PC-9 (cell line): Measurements from ENCODE around the gene KLHL30. TPM values are rescaled to one million over a fixed set of nuclear protein-coding genes. Genes with fewer than 3 reads are reported as not detected.

Source experiments
- BruUV-seq: library from RNA; stranded (reverse); fragments of 400-500 nt; replicated peaks from 2 replicates; lab custom pipeline; 2021; lab: Mats Ljungman, UMichigan
- CTCF ChIA-PET: fragments of 300-600 bp; sonication (Branson Sonifier 250); formaldehyde crosslinking; loops from one replicate; lab custom pipeline; 2022; ENCODE audit warnings: antibody characterized with exemption; lab: Charles Lee
- POLR2A ChIA-PET: fragments of 300-600 bp; sonication (Branson Sonifier 250); formaldehyde crosslinking; loops from one replicate; lab custom pipeline; 2022; ENCODE audit warnings: antibody characterized with exemption; ENCODE audit not compliant: unreplicated experiment; lab: Charles Lee
- DNase-seq, 2 experiments: peaks; one replicate each; pipeline versions ENCODE4 v3.0.0 to v3.0.0-alpha.2; 2015 to 2022; ENCODE audit warnings: mixed read lengths in 1 of 2
- H2AFZ ChIP-seq: fragments of 200-600 bp; sonication (generic); 2 replicates; pipeline ENCODE4 v1.8.1; 2017; ENCODE audit warnings: antibody characterized with exemption
- H3F3A ChIP-seq: fragments of 200-600 bp; sonication (generic); 2 replicates; pipeline ENCODE4 v1.8.1; 2017; ENCODE audit warnings: antibody characterized with exemption, mild to moderate bottlenecking, low read depth; ENCODE audit not compliant: insufficient read depth
- H3K27ac ChIP-seq: fragments of 200-600 bp; sonication (generic); 2 replicates; pipeline ENCODE4 v1.6.1; 2016; ENCODE audit warnings: mixed run types
- H3K27me3 ChIP-seq: fragments of 200-600 bp; sonication (generic); 2 replicates; pipeline ENCODE4 v1.6.1; 2016; ENCODE audit warnings: low read depth, mixed run types; ENCODE audit not compliant: insufficient read depth
- H3K36me3 ChIP-seq: fragments of 200-600 bp; sonication (generic); 2 replicates; pipeline ENCODE4 v1.6.1; 2016; ENCODE audit warnings: low read depth, mixed run types
- H3K4me1 ChIP-seq: fragments of 200-600 bp; sonication (generic); replicated peaks from 2 replicates; pipeline ENCODE4 v1.6.1; 2016; ENCODE audit warnings: mixed run types; ENCODE audit not compliant: insufficient read depth
- H3K4me2 ChIP-seq: fragments of 200-600 bp; sonication (generic); 2 replicates; pipeline ENCODE4 v1.6.1; 2017; ENCODE audit warnings: mixed run types
- H3K4me3 ChIP-seq: fragments of 200-600 bp; sonication (generic); 2 replicates; pipeline ENCODE4 v1.6.1; 2016; ENCODE audit warnings: mixed run types
- H3K79me2 ChIP-seq: fragments of 200-600 bp; sonication (generic); 2 replicates; pipeline ENCODE4 v1.6.1; 2017; ENCODE audit warnings: low read depth, mixed run types
- H3K9me2 ChIP-seq: fragments of 200-600 bp; sonication (generic); 2 replicates; pipeline ENCODE4 v1.8.1; 2017; ENCODE audit warnings: mild to moderate bottlenecking; ENCODE audit not compliant: insufficient read depth
- H3K9me3 ChIP-seq: fragments of 200-600 bp; sonication (generic); 2 replicates; pipeline ENCODE4 v1.8.1; 2016; ENCODE audit warnings: low read depth; ENCODE audit not compliant: insufficient read depth
- H4K20me1 ChIP-seq: fragments of 200-600 bp; sonication (generic); 2 replicates; pipeline ENCODE4 v1.8.1; 2017; ENCODE audit not compliant: insufficient read depth
- EZH2 ChIP-seq: fragments of 200-600 bp; sonication (generic); IDR thresholded peaks from 2 replicates; pipeline ENCODE4 v1.8.0; 2017; ENCODE audit warnings: antibody characterized with exemption, low read depth
- intact Hi-C: fragments of 100-400 bp; cut with micrococcal nuclease; formaldehyde crosslinking; loops from one replicate; pipeline ENCODE4 v1.10.0; 2022; ENCODE audit not compliant: unreplicated experiment
- total RNA-seq: library from RNA; stranded (reverse); gene quantifications from 2 replicates; pipeline ENCODE4 v1.2.3, GENCODE V29; 2021
- TF ChIP-seq, protein P1 (sequence below): fragments of 200-600 bp; sonication (generic); conservative IDR thresholded peaks from 2 replicates; pipeline ENCODE4 v1.6.1; 2017; ENCODE audit warnings: mixed run types, antibody characterized with exemption, mild to moderate bottlenecking, moderate library complexity

The KLHL30 gene
- total RNA-seq, 1 experiment from 2014 or later = 1.2 TPM

DNA sequence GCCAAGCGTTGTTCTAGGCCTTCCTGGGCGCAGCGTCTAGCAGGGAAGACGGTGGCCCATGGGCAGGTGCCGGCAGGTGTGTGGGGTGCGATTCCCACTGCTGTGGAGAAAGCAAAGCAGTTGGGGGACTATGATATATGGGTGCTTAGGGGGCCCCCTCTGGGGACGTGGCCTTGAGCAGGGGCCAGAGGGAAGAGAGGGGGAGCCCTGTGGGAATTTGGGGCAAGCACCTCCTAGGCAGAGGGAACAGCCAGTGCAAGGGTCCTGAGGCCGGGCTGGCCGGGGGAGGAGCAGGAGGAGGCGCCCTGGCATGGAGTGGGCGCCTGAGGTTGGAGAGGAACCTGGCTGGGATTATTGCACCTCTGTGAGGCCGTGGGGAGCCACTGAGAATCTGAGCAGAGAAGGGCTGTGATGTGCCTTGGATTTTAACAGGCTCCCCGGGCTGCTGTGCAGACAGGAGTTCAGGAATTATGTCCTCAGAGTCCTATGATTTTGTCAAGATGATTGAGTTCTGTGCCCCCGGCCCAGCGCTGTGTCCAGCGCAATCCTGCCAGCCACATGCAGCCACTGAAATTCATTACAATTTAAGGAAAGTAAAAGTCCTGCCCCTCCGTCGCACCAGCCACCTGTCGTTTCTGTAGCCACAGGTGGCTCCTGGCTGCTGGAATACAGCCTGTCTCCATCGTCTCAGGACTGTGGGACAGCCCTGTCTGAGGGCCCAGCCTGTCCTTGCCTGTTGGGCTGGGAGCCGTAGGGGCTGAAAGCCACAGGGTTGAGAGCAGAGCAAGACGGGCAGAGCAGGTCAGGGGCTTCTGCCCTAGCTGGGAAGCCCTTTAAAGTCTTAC is 9.1 kb upstream of the KLHL30 start:
- H3K4me3 ChIP-seq = no peak overlapping the region
- H4K20me1 ChIP-seq = no peaks in the 10 kb centered on the region
- ChIA-PET POLR2A (no interaction called here), CTCF (no interaction called here)
- H3K4me2 ChIP-seq = no peak overlapping the region
- no peaks in the 10 kb centered on the region for H3K36me3 ChIP-seq
- H3K27me3 ChIP-seq = no peaks in the 10 kb centered on the region
- no peaks in the 10 kb centered on the region for H3K4me1 ChIP-seq
- BruUV-seq = no TSS peak
- intact Hi-C loops = no loop called here
- no peak overlapping the region for H2AFZ ChIP-seq
- TF ChIP-seq, protein P1, sequence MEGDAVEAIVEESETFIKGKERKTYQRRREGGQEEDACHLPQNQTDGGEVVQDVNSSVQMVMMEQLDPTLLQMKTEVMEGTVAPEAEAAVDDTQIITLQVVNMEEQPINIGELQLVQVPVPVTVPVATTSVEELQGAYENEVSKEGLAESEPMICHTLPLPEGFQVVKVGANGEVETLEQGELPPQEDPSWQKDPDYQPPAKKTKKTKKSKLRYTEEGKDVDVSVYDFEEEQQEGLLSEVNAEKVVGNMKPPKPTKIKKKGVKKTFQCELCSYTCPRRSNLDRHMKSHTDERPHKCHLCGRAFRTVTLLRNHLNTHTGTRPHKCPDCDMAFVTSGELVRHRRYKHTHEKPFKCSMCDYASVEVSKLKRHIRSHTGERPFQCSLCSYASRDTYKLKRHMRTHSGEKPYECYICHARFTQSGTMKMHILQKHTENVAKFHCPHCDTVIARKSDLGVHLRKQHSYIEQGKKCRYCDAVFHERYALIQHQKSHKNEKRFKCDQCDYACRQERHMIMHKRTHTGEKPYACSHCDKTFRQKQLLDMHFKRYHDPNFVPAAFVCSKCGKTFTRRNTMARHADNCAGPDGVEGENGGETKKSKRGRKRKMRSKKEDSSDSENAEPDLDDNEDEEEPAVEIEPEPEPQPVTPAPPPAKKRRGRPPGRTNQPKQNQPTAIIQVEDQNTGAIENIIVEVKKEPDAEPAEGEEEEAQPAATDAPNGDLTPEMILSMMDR = no peak
- no peak for TF ChIP-seq EZH2
- no peak for DNase-seq
- H3K9me3 ChIP-seq = peaks cover 8% of the 10 kb centered on the region; the same call in 1 of the 2 replicates
- H3F3A ChIP-seq = peaks cover 15% of the 10 kb centered on the region
- no peaks in the 10 kb centered on the region for H3K79me2 ChIP-seq
- no peaks in the 10 kb centered on the region for H3K9me2 ChIP-seq
- no peak overlapping the region for H3K27ac ChIP-seq

DNA sequence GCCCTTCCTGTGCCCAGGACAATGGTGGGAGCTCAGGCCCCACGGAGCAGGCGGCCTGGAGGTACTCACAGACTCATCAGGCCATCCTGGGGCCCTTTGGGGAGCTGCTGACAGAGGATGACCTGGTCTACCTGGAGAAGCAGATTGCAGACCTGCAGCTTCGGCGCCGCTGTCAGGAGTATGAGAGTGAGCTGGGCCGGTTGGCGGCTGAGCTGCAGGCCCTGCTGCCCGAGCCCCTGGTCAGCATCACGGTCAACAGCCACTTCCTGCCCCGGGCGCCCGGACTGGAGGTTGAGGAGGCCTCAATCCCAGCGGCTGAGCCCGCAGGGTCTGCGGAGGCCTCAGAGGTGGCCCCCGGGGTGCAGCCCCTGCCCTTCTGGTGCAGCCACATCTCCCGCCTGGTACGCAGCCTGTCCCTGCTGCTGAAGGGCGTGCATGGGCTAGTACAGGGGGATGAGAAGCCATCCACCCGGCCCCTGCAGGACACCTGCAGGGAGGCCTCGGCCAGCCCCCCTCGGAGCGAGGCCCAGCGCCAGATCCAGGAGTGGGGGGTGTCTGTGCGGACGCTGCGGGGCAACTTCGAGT is 8.3 kb upstream of the KLHL30 start:
- H3K4me3 ChIP-seq = no peak overlapping the region
- POLR2A ChIA-PET = no interaction called here
- no peaks in the 10 kb centered on the region for H3K79me2 ChIP-seq
- no peaks in the 10 kb centered on the region for H3K4me1 ChIP-seq
- no TSS peak for BruUV-seq
- no peak overlapping the region for H3K27ac ChIP-seq
- H3K9me3 ChIP-seq = peaks cover 8% of the 10 kb centered on the region; the same call in 1 of the 2 replicates
- H2AFZ ChIP-seq = no peak overlapping the region
- no peaks in the 10 kb centered on the region for H3K36me3 ChIP-seq
- peaks cover 21% of the 10 kb centered on the region for H3F3A ChIP-seq
- TF ChIP-seq, protein P1 = no peak
- no peak for TF ChIP-seq EZH2
- intact Hi-C loops = no loop called here
- H3K4me2 ChIP-seq = no peak overlapping the region
- no peak for DNase-seq
- H4K20me1 ChIP-seq = no peaks in the 10 kb centered on the region
- no peaks in the 10 kb centered on the region for H3K27me3 ChIP-seq
- CTCF ChIA-PET = no interaction called here
- no peaks in the 10 kb centered on the region for H3K9me2 ChIP-seq

DNA sequence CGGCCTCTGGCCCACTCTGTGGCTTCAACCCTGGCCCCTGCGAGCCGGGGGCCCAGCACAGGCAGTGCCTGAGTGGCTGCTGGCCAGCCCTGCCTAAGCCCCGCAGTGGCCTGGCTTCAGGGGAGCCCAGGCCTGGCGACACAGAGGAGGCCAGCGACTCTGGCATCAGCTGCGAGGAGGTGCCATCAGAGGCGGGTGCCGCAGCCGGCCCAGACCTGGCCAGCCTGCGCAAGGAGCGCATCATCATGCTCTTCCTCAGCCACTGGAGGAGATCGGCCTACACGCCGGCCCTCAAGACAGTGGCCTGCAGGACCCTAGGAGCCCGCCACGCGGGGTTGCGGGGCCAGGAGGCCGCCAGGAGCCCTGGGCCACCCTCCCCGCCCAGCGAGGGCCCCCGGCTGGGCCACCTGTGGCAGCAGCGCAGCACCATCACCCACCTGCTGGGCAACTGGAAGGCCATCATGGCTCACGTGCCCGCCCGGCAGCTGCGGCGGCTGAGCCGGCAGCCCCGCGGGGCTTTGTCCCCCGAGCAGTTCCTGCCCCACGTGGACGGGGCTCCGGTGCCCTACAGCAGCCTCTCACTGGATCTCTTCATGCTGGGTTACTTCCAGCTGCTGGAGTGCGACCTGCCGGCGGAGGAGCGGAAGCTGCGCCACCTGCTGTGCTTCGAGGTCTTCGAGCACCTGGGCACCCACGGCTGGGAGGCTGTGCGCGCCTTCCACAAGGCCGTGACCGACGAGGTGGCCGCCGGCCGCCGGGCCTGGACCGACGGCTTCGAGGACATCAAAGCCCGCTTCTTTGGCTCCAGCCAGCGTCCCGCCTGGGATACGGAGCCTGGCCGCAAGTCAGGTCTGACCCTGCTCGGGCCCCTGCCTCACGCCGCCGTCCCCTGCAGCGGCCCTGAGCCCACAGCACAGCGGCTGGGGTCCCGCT is 7.5 kb upstream of the KLHL30 start:
- no peaks in the 10 kb centered on the region for H4K20me1 ChIP-seq
- ChIA-PET CTCF (interaction anchor here (0.6 kb wide), 1 partner anchor 702 kb away, joined by 3 read pairs; no protein-coding TSS in a partner anchor), POLR2A (no interaction called here)
- H2AFZ ChIP-seq = no peak overlapping the region
- no peaks in the 10 kb centered on the region for H3K36me3 ChIP-seq
- no peak overlapping the region for H3K4me3 ChIP-seq
- H3F3A ChIP-seq = peaks cover 19% of the 10 kb centered on the region
- H3K27me3 ChIP-seq = no peaks in the 10 kb centered on the region
- H3K27ac ChIP-seq = no peak overlapping the region
- intact Hi-C loops = no loop called here
- no peaks in the 10 kb centered on the region for H3K4me1 ChIP-seq
- H3K4me2 ChIP-seq = no peak overlapping the region
- no TSS peak for BruUV-seq
- TF ChIP-seq, protein P1 = no peak
- no peak for TF ChIP-seq EZH2
- peaks cover 8% of the 10 kb centered on the region; the same call in 1 of the 2 replicates for H3K9me3 ChIP-seq
- H3K9me2 ChIP-seq = no peaks in the 10 kb centered on the region
- H3K79me2 ChIP-seq = no peaks in the 10 kb centered on the region
- DNase-seq = no peak
